PFSK-1 (cell line): ENCODE data around the gene THEMIS.

ENCODE experiments used
- FOXP2 ChIP-seq: optimal IDR thresholded peaks from 2 replicates; pipeline ENCODE3; 2011; ENCODE audit warnings: borderline replicate concordance, control low read depth, inconsistent platforms; ENCODE audit not compliant: insufficient read depth; ENCODE audit errors: extremely low read length, extremely low read depth
- POLR2AphosphoS5 ChIP-seq: IDR thresholded peaks from 2 replicates; pipeline ENCODE4 v1.6.1; 2012; ENCODE audit warnings: low read depth, mild to moderate bottlenecking, control low read depth, low read length, moderate library complexity
- REST ChIP-seq, 2 experiments: IDR thresholded peaks; 2 replicates each; pipeline versions ENCODE4 v1.6.1 to v1.8.0; 2011 to 2012; ENCODE audit warnings: low read depth in 2 of 2, low read length in 2 of 2, control low read depth in 1 of 2, inconsistent platforms in 1 of 2, mild to moderate bottlenecking in 1 of 2, moderate library complexity in 1 of 2; ENCODE audit not compliant: insufficient read depth in 1 of 2
- SIN3A ChIP-seq: IDR thresholded peaks from 2 replicates; pipeline ENCODE4 v1.6.1; 2012; ENCODE audit warnings: mild to moderate bottlenecking, low read length, moderate library complexity, borderline replicate concordance; ENCODE audit not compliant: insufficient read depth
- TAF1 ChIP-seq: IDR thresholded peaks from 2 replicates; pipeline ENCODE4 v1.6.1; 2012; ENCODE audit warnings: low read length, control low read depth, borderline replicate concordance; ENCODE audit not compliant: insufficient read depth

Gene THEMIS

GRCh38 chr6:127939442-127940066 lies 38.7 kb upstream of the THEMIS start:
- TF ChIP-seq SIN3A: no peak
- no peak for TF ChIP-seq POLR2AphosphoS5
- no peak for TF ChIP-seq TAF1
- no peak for TF ChIP-seq REST (IDR thresholded peaks at IDR 0.05; ENCODE audit: insufficient read depth in 1 of 2, low read depth in 2 of 2, low read length in 2 of 2)
- TF ChIP-seq FOXP2: no peak

- TF ChIP-seq POLR2AphosphoS5 (no peak), SIN3A (no peak), TAF1 (no peak), FOXP2 (no peak), REST (IDR thresholded peaks at IDR 0.05; ENCODE audit: insufficient read depth in 1 of 2, low read depth in 2 of 2, low read length in 2 of 2) (no peak)
These were observed 37.8 kb upstream of the THEMIS start for GRCh38 chr6:127938701-127939100.

- TF ChIP-seq FOXP2 (no peak), SIN3A (no peak), POLR2AphosphoS5 (no peak), TAF1 (no peak), REST (IDR thresholded peaks at IDR 0.05; ENCODE audit: insufficient read depth in 1 of 2, low read depth in 2 of 2, low read length in 2 of 2) (no peak)
These were observed 36.9 kb upstream of the THEMIS start for GRCh38 chr6:127937747-127938146.

DNA sequence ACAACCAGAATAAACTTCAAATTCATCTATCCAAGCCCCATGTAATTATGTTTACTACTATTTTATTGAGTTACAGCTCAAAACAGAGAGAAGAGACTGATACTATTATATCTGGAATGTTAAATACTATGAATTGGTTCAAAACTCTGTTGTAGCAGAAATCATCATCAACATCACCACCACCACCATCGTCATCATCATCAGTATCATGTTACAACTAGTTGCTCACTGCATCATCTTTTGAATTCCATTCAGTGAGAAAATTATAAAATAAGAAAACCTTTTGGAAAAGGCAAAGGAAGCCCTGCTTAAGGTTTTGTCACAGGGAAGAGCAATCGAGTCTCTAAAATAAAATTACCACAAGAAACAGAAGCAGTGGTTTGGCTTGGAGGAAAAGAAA lies 36.2 kb upstream of the THEMIS start:
- TF ChIP-seq SIN3A (no peak), POLR2AphosphoS5 (no peak), REST (IDR thresholded peaks at IDR 0.05; ENCODE audit: insufficient read depth in 1 of 2, low read depth in 2 of 2, low read length in 2 of 2) (no peak), FOXP2 (no peak), TAF1 (no peak)
